Activated CD8-positive, alpha-beta memory T cell treated with anti-CD3 and anti-CD28 coated beads, Interleukin-2, amount 10 ng/mL, durations not matched to agents 7 days and 5 days (primary cell): ENCODE results near the gene ZFPL1. TPM values are rescaled to one million over a fixed set of nuclear protein-coding genes. Genes with fewer than 3 reads are reported as not detected.

Source experiments
- ATAC-seq: fragments of 150-1000 bp; cut with Tn5 transposase; one replicate; pipeline ENCODE4 v1.10.0; 2021; ENCODE audit warnings: moderate library complexity
- CTCF ChIA-PET: fragments of 350-600 bp; sonication (Branson Sonifier 250); formaldehyde crosslinking; loops from one replicate; lab custom pipeline; 2021; ENCODE audit warnings: antibody characterized with exemption; lab: Charles Lee
- DNase-seq: peaks from one replicate; pipeline ENCODE4 v3.0.0-alpha.2; 2020
- H3K27ac Mint-ChIP-seq: one replicate; pipeline ENCODE4 v1.8.0; 2021; ENCODE audit warnings: mild to moderate bottlenecking, mixed read lengths
- H3K27me3 Mint-ChIP-seq: one replicate; pipeline ENCODE4 v1.8.0; 2021; ENCODE audit warnings: mixed read lengths
- H3K36me3 Mint-ChIP-seq: one replicate; pipeline ENCODE4 v1.8.0; 2021; ENCODE audit warnings: mild to moderate bottlenecking, mixed read lengths
- H3K4me1 Mint-ChIP-seq: one replicate; pipeline ENCODE4 v1.8.0; 2021; ENCODE audit warnings: mixed read lengths
- H3K4me3 Mint-ChIP-seq: one replicate; pipeline ENCODE4 v1.8.0; 2021; ENCODE audit warnings: mild to moderate bottlenecking, moderate library complexity, mixed read lengths
- H3K9me3 Mint-ChIP-seq: one replicate; pipeline ENCODE4 v1.8.0; 2022; ENCODE audit warnings: low read depth, mixed read lengths
- total RNA-seq, 2 experiments: library from RNA; stranded (reverse); gene quantifications; one replicate each; pipeline ENCODE4 v1.2.3, GENCODE V29; 2021

The ZFPL1 gene
- total RNA-seq, result 10 to 100 TPM; 28.3 to 32.4 TPM

DNA sequence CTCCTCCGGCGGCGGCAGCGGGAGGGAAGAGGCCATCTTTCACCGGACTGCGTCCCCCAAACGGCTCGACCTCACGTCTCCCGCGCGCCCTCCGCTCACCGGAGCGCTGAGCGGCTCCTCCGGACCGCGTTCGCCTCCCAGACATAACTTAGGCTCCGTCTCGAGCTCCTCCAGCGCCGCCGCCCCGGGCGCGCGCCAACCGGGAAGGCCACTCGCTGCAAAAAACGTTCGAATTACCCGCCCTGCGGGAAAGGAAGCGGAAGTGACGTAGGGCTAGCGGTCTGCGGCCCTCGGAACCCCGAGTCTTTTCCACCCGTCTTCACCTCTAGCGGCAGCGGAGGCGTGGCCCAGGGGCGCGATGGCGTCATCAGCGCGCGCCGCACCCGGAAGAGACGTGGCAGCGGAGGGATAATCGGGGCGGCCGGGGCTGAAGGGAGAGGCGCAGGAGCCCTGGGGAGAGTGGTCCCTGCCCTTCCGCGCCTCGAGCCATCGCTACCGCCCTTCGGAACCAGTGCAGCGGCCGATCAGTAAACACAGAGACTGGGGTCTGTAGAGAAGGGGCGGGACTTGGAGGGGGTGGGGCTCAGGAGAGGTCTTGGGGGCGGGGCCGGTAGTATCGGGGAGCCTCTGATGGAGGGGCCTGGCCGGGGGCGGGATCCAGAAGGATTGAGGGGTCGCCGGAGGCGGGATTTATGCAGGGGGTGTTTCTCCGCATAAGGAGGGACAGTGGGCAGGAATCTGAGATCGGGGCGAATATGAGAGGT, at the start of gene ZFPL1, which contains the start of gene CDCA5:
TSS of gene ZFPL1 (plus strand) at position 389 of the 764 bp plus-strand sequence. CDS start 477 bp downstream, outside the sequence.
TSS of gene CDCA5 (minus strand) at position 207 of the 764 bp plus-strand sequence. CDS start at position 145, 62 bp downstream.
- peak; percentile 97 for DNase-seq
- Mint-ChIP-seq H3K36me3 (peaks cover 41% of the 10 kb centered on the region), H3K4me3 (peak within 1 kb of the TSS; percentile 98), H3K27me3 (peaks cover 2% of the 10 kb centered on the region), H3K4me1 (peaks cover 54% of the 10 kb centered on the region), H3K9me3 (no peaks in the 10 kb centered on the region), H3K27ac (peak within 1 kb of the TSS; percentile 99)
- ATAC-seq, result peak; percentile 82
- CTCF ChIA-PET, result interaction anchor here (1.0 to 4.0 kb wide), 10 partner anchors 9 to 236 kb away, joined by 3 to 25 read pairs (median 4); partner anchors contain the start of genes ARL2 and ZNHIT2

- Mint-ChIP-seq H3K4me1 (peaks cover under 1% of the 10 kb centered on the region), H3K27me3 (no peaks in the 10 kb centered on the region)
- CTCF ChIA-PET, result interaction anchor here (1.9 kb wide), 1 partner anchor 76 kb away, joined by 6 read pairs; no protein-coding TSS in a partner anchor
These were observed 49.6 kb upstream of the ZFPL1 start for GRCh38 chr11:65034423-65034822.

GRCh38 chr11:65035579-65035978, 48.4 kb upstream of the ZFPL1 start:
- CTCF ChIA-PET, result interaction anchor here (1.0 kb wide), 1 partner anchor 21 kb away, joined by 5 read pairs; the partner anchor contains the start of gene ARL2
- no peaks in the 10 kb centered on the region for H3K27me3 Mint-ChIP-seq
- no peak overlapping the region for H3K27ac Mint-ChIP-seq
- no peak for ATAC-seq
- no peak for DNase-seq
- no peaks in the 10 kb centered on the region for H3K36me3 Mint-ChIP-seq
- peaks cover 8% of the 10 kb centered on the region for H3K4me1 Mint-ChIP-seq
- H3K4me3 Mint-ChIP-seq, result no peak overlapping the region
- H3K9me3 Mint-ChIP-seq, result no peaks in the 10 kb centered on the region

More at GRCh38 chr11:65034423-65034822, 49.6 kb upstream of the ZFPL1 start:
- ATAC-seq, result no peak
- H3K9me3 Mint-ChIP-seq, result no peaks in the 10 kb centered on the region
- no peak overlapping the region for H3K4me3 Mint-ChIP-seq
- no peaks in the 10 kb centered on the region for H3K36me3 Mint-ChIP-seq
- H3K27ac Mint-ChIP-seq, result no peak overlapping the region
- DNase-seq, result no peak

GRCh38 chr11:65036931-65037330, 47.1 kb upstream of the ZFPL1 start:
- no peak overlapping the region for H3K27ac Mint-ChIP-seq
- no peak overlapping the region for H3K4me3 Mint-ChIP-seq
- H3K4me1 Mint-ChIP-seq, result peaks cover 10% of the 10 kb centered on the region
- no peak for ATAC-seq
- no peaks in the 10 kb centered on the region for H3K27me3 Mint-ChIP-seq
- H3K9me3 Mint-ChIP-seq, result no peaks in the 10 kb centered on the region
- no peaks in the 10 kb centered on the region for H3K36me3 Mint-ChIP-seq
- CTCF ChIA-PET, result interaction anchor here (1.2 to 2.3 kb wide), 2 partner anchors 9 to 23 kb away, joined by 5 to 10 read pairs; partner anchors contain the start of gene ARL2
- DNase-seq, result no peak

GRCh38 chr11:65040520-65040846, 43.5 kb upstream of the ZFPL1 start:
- CTCF ChIA-PET, result interaction anchor here (0.6 to 3.8 kb wide), 14 partner anchors 8 to 276 kb away, joined by 3 to 32 read pairs (median 3); partner anchors contain the start of genes ARL2, FAU, MRPL49 and PPP2R5B
- peak overlapping the region; percentile 97 for H3K27ac Mint-ChIP-seq
- H3K27me3 Mint-ChIP-seq, result no peaks in the 10 kb centered on the region
- ATAC-seq (no peak), DNase-seq (no peak)
- H3K4me1 Mint-ChIP-seq, result peaks cover 32% of the 10 kb centered on the region
- peaks cover 12% of the 10 kb centered on the region for H3K36me3 Mint-ChIP-seq
- H3K4me3 Mint-ChIP-seq, result peak overlapping the region; percentile 84
- no peaks in the 10 kb centered on the region for H3K9me3 Mint-ChIP-seq

- CTCF ChIA-PET, result interaction anchor here (1.1 to 3.8 kb wide), 10 partner anchors 9 to 178 kb away, joined by 3 to 32 read pairs (median 4); partner anchors contain the start of genes ARL2, FAU, MRPL49 and PPP2R5B
- H3K27me3 Mint-ChIP-seq, result no peaks in the 10 kb centered on the region
- ATAC-seq (peak; percentile 95), DNase-seq (peak; percentile 98)
- H3K36me3 Mint-ChIP-seq, result peaks cover 12% of the 10 kb centered on the region
- H3K9me3 Mint-ChIP-seq, result no peaks in the 10 kb centered on the region
- peak within 1 kb of the TSS; percentile 84 for H3K4me3 Mint-ChIP-seq
- peak within 1 kb of the TSS; percentile 97 for H3K27ac Mint-ChIP-seq
- H3K4me1 Mint-ChIP-seq, result peaks cover 34% of the 10 kb centered on the region
These were observed 43.0 kb upstream of the ZFPL1 start, which contains the start of gene SAC3D1 for GRCh38 chr11:65040847-65041622. TSS of gene SAC3D1 (plus strand) at chr11:65041210. CDS start at chr11:65041293, 83 bp downstream.

- Mint-ChIP-seq H3K27me3 (no peaks in the 10 kb centered on the region), H3K4me3 (peak overlapping the region; percentile 84), H3K9me3 (no peaks in the 10 kb centered on the region), H3K27ac (no peak overlapping the region), H3K4me1 (peaks cover 52% of the 10 kb centered on the region), H3K36me3 (peaks cover 13% of the 10 kb centered on the region)
- CTCF ChIA-PET, result interaction anchor here (0.7 to 3.8 kb wide), 3 partner anchors 29 to 232 kb away, joined by 3 to 32 read pairs (median 4); partner anchors contain the start of gene ARL2
- no peak for DNase-seq
- no peak for ATAC-seq
These were observed 41.1 kb upstream of the ZFPL1 start for GRCh38 chr11:65042891-65043290.

DNA sequence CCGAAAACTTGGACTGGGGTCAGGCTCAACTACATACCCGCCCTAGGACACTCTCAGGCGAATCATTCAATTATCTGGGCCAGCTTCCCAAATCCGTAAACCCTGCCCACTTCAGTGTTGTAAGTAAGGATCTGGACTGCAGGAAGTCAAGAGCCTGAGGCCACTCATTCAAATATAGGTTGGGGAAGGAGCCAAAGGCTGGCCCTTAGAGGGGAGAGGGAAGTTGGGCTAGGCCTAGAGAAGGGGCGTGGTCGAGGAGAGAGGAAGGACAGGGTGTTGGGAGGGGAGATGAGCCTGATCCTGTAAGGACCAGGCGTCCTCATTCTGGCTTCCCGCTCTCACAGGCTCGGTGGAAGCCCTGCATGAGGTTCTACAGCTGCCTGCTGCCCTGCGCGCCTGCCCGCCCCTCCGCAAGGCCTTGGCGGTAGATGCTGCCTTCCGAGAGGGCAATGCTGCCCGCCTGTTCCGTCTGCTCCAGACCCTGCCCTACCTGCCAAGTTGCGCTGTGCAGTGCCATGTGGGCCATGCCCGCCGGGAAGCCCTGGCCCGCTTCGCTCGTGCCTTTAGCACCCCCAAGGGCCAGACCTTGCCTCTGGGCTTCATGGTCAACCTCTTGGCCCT, 40.0 kb upstream of the ZFPL1 start:
- DNase-seq (no peak), ATAC-seq (no peak)
- no peak overlapping the region for H3K27ac Mint-ChIP-seq
- H3K9me3 Mint-ChIP-seq, result no peaks in the 10 kb centered on the region
- H3K36me3 Mint-ChIP-seq, result peaks cover 13% of the 10 kb centered on the region
- no peak overlapping the region for H3K4me3 Mint-ChIP-seq
- H3K27me3 Mint-ChIP-seq, result no peaks in the 10 kb centered on the region
- peaks cover 55% of the 10 kb centered on the region for H3K4me1 Mint-ChIP-seq
- CTCF ChIA-PET, result no interaction called here

GRCh38 chr11:65045061-65045460, 39.0 kb upstream of the ZFPL1 start:
- Mint-ChIP-seq H3K27ac (no peak overlapping the region), H3K27me3 (no peaks in the 10 kb centered on the region), H3K4me1 (peaks cover 48% of the 10 kb centered on the region), H3K9me3 (no peaks in the 10 kb centered on the region), H3K4me3 (no peak overlapping the region), H3K36me3 (peaks cover 13% of the 10 kb centered on the region)
- ATAC-seq (no peak), DNase-seq (no peak)
- CTCF ChIA-PET, result interaction anchor here (1.7 kb wide), 1 partner anchor 32 kb away, joined by 4 read pairs; no protein-coding TSS in a partner anchor

DNA sequence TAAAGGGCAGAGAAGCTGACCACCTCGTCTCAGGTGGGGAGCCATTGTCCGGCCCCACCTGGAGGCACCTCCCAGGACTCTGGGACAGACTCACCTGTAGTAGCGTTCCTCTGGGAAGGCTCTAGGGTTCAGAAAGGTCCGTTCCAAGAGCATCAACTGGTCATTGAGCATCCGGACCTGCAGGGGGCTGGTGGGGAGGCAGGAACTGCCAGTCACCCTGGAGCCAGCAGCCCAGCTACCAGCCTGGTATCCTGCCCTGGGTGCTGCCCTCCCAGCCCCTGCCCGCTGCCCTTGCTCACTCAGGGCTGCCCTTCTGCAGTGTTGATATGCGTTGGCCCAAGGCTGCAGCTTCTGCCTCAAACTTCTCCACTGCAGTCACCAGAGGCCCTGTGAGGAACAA, 38.3 kb upstream of the ZFPL1 start:
- H3K4me3 Mint-ChIP-seq, result no peak overlapping the region
- H3K36me3 Mint-ChIP-seq, result peaks cover 13% of the 10 kb centered on the region
- DNase-seq, result no peak
- no peaks in the 10 kb centered on the region for H3K27me3 Mint-ChIP-seq
- no peak overlapping the region for H3K27ac Mint-ChIP-seq
- CTCF ChIA-PET, result interaction anchor here (1.3 to 1.7 kb wide), 2 partner anchors 31 to 33 kb away, joined by 4 read pairs; partner anchors contain the start of gene ARL2
- no peaks in the 10 kb centered on the region for H3K9me3 Mint-ChIP-seq
- no peak for ATAC-seq
- peaks cover 46% of the 10 kb centered on the region for H3K4me1 Mint-ChIP-seq

- H3K4me3 Mint-ChIP-seq, result peak overlapping the region; percentile 75
- CTCF ChIA-PET, result interaction anchor here (1.0 to 1.1 kb wide), 2 partner anchors 34 to 200 kb away, joined by 3 to 6 read pairs; partner anchors contain the start of gene ARL2
- H3K9me3 Mint-ChIP-seq, result no peaks in the 10 kb centered on the region
- peaks cover 12% of the 10 kb centered on the region for H3K36me3 Mint-ChIP-seq
- DNase-seq, result no peak
- H3K27me3 Mint-ChIP-seq, result no peaks in the 10 kb centered on the region
- ATAC-seq, result peak; percentile 67
- H3K27ac Mint-ChIP-seq, result peak overlapping the region; percentile 65
- peaks cover 46% of the 10 kb centered on the region for H3K4me1 Mint-ChIP-seq
These were observed 36.2 kb upstream of the ZFPL1 start for GRCh38 chr11:65047581-65048422.
